CD4-positive, alpha-beta T cell (primary cell): ENCODE data around the gene ZNF784. TPM values are rescaled to one million over a fixed set of nuclear protein-coding genes. Genes with fewer than 3 reads are reported as not detected.

Experiments used
- ATAC-seq: fragments of 200-7000 bp; cut with Tn5 transposase; one replicate; pipeline ENCODE4 v1.10.0; 2022; ENCODE audit warnings: mild to moderate bottlenecking; ENCODE audit not compliant: poor library complexity
- CTCF ChIA-PET: fragments of 350-600 bp; sonication (Branson Sonifier 250); formaldehyde crosslinking; loops from one replicate; lab custom pipeline; 2021; ENCODE audit warnings: antibody characterized with exemption, inconsistent platforms; lab: Charles Lee
- POLR2A ChIA-PET: fragments of 350-600 bp; sonication (Branson Sonifier 250); formaldehyde crosslinking; loops from one replicate; lab custom pipeline; 2021; ENCODE audit warnings: antibody characterized with exemption, inconsistent platforms; lab: Charles Lee
- DNase-seq, 14 experiments: peaks; one replicate each; pipeline ENCODE4 v3.0.0-alpha.2; 2013 to 2020; ENCODE audit warnings: mixed read lengths in 2 of 14
- H3K27ac ChIP-seq, 2 donors: one replicate each; pipeline versions ENCODE4 v1.5.1 to v1.7.0; 2013; ENCODE audit warnings: low read length in 2 of 2, low read depth in 1 of 2, mild to moderate bottlenecking in 1 of 2
- H3K27me3 ChIP-seq, 2 experiments: 1 replicate in 1 of 2; 2 replicates in 1 of 2; pipeline versions ENCODE4 v1.6.1 to v1.7.0; 2013; ENCODE audit warnings: low read length in 2 of 2, control low read depth in 1 of 2, mild to moderate bottlenecking in 1 of 2, moderate library complexity in 1 of 2; ENCODE audit not compliant: insufficient read depth in 2 of 2, control insufficient read depth in 1 of 2
- H3K36me3 ChIP-seq: one replicate; pipeline ENCODE4 v1.6.1; 2013; ENCODE audit warnings: low read length, control low read depth; ENCODE audit not compliant: insufficient read depth
- H3K4me1 ChIP-seq: one replicate; pipeline ENCODE4 v1.6.1; 2013; ENCODE audit warnings: low read length, control low read depth; ENCODE audit not compliant: insufficient read depth
- H3K4me3 ChIP-seq: one replicate; pipeline ENCODE4 v1.5.1; 2013; ENCODE audit warnings: mild to moderate bottlenecking, low read length, moderate library complexity
- H3K9me3 ChIP-seq, 2 experiments: 1 replicate in 1 of 2; 2 replicates in 1 of 2; pipeline versions ENCODE4 v1.6.1 to v1.7.0; 2013; ENCODE audit warnings: low read length in 2 of 2, mild to moderate bottlenecking in 2 of 2, control low read depth in 1 of 2, moderate library complexity in 1 of 2; ENCODE audit not compliant: control insufficient read depth in 1 of 2, insufficient read depth in 1 of 2
- H3K27ac Mint-ChIP-seq: one replicate; pipeline ENCODE4 v1.8.0; 2020; ENCODE audit warnings: mixed read lengths
- H3K27me3 Mint-ChIP-seq: one replicate; pipeline ENCODE4 v1.8.0; 2021; ENCODE audit warnings: mixed read lengths
- H3K36me3 Mint-ChIP-seq: one replicate; pipeline ENCODE4 v1.8.0; 2021; ENCODE audit warnings: low read depth, mixed read lengths
- H3K4me1 Mint-ChIP-seq: one replicate; pipeline ENCODE4 v1.8.0; 2021; ENCODE audit warnings: low read depth, mixed read lengths
- H3K4me3 Mint-ChIP-seq: one replicate; pipeline ENCODE4 v1.8.0; 2020; ENCODE audit warnings: mild to moderate bottlenecking, mixed read lengths
- H3K9me3 Mint-ChIP-seq: one replicate; pipeline ENCODE4 v1.8.0; 2020; ENCODE audit warnings: mixed read lengths
- CTCF ChIP-seq: fragments of 200-600 bp; IDR thresholded peaks from one replicate; pipeline ENCODE4 v1.8.0; 2022; ENCODE audit warnings: antibody characterized with exemption, mild to moderate bottlenecking
- intact Hi-C, 2 experiments: fragments of 100-400 bp; cut with DNase I in 1 of 2; cut with micrococcal nuclease in 1 of 2; formaldehyde crosslinking; loops; one replicate each; pipeline versions ENCODE4 v1.15.1 to v1.9.0; 2023 to 2025; cut with DNase I, micrococcal nuclease
- total RNA-seq, 174 experiments: library from RNA in 2 of 174; stranded (reverse) in 2 of 174; gene quantifications; one replicate each; pipeline ENCODE4 v1.2.3 and lab custom pipeline; 2021 to 2026

ZNF784 gene
- total RNA-seq, 2 experiments from 2014 or later: 11.2 to 11.8 TPM

DNA sequence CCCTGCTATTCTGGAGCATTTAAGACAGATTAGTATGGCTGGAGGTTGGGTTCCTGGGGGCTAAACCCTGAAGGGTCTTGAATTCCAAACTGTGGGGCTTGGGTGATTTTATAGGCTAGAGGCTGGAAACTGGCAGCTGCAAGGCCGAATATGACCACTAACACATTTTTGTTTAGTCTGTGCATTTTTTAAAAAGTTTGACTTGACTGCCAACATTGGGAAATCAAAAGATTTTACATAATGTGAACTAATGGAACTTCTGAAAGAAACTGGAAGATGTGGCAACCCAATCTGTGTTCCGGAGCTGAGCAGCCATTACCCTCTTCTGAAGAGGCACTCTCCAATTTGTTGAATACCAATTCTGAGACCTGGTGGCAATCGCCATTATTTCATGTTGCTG is 5.1 kb downstream of the ZNF784 start:
- DNase-seq (no peak), ATAC-seq (no peak)
- Histone ChIP-seq H3K9me3 (no peaks in the 10 kb centered on the region), H3K4me3 (no peak overlapping the region), H3K36me3 (peaks cover 32% of the 10 kb centered on the region), H3K27me3 (no peaks in the 10 kb centered on the region), H3K27ac (no peak overlapping the region), H3K4me1 (peaks cover 24% of the 10 kb centered on the region)
- Mint-ChIP-seq H3K27me3 (no peaks in the 10 kb centered on the region), H3K9me3 (no peaks in the 10 kb centered on the region), H3K4me3 (no peak overlapping the region), H3K4me1 (peaks cover 30% of the 10 kb centered on the region), H3K27ac (peak overlapping the region; percentile 61), H3K36me3 (peaks cover 34% of the 10 kb centered on the region)
- CTCF ChIA-PET: interaction anchor here (0.8 to 4.8 kb wide), 2 partner anchors 12 to 13 kb away, joined by 3 to 28 read pairs; partner anchors contain the start of gene ZNF865
- no peak for TF ChIP-seq CTCF
- POLR2A ChIA-PET: interaction anchor here (2.6 kb wide), 1 partner anchor 13 kb away, joined by 16 read pairs; the partner anchor contains the start of gene ZNF865
- intact Hi-C loops: no loop called here

DNA sequence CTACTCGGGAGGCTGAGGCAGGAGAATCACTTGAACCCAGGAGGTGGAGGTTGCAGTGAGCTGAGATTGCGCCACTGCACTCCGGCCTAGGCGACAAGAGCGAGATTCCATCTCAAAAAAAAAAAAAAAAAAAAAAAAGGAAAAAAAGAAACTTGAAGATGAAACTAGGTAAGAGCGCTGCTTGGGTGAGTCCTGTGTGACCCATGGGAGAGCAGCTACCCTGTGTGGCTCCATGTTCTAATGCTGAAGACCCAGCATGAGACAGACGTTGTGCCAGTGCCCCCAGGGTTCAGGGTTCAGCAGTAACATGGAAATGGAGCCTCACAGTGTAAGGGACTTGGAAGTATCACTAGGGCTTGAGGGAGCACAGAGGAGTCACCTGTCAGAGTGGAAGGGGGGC is 5.9 kb downstream of the ZNF784 start:
- Mint-ChIP-seq H3K27me3 (no peaks in the 10 kb centered on the region), H3K4me1 (peaks cover 21% of the 10 kb centered on the region), H3K36me3 (peaks cover 25% of the 10 kb centered on the region), H3K27ac (no peak overlapping the region), H3K9me3 (no peaks in the 10 kb centered on the region), H3K4me3 (no peak overlapping the region)
- no peak for TF ChIP-seq CTCF
- intact Hi-C loops: no loop called here
- ChIA-PET POLR2A (interaction anchor here (1.7 to 2.6 kb wide), 2 partner anchors 12 kb away, joined by 5 to 16 read pairs; partner anchors contain the start of gene ZNF865), CTCF (interaction anchor here (0.8 to 4.8 kb wide), 2 partner anchors 12 to 13 kb away, joined by 3 to 28 read pairs; partner anchors contain the start of gene ZNF865)
- no peaks in the 10 kb centered on the region for H3K9me3 ChIP-seq
- no peak for DNase-seq
- H3K27ac ChIP-seq: no peak overlapping the region
- ATAC-seq: no peak
- peaks cover 18% of the 10 kb centered on the region for H3K4me1 ChIP-seq
- no peaks in the 10 kb centered on the region for H3K27me3 ChIP-seq
- H3K4me3 ChIP-seq: no peak overlapping the region
- peaks cover 32% of the 10 kb centered on the region for H3K36me3 ChIP-seq

DNA sequence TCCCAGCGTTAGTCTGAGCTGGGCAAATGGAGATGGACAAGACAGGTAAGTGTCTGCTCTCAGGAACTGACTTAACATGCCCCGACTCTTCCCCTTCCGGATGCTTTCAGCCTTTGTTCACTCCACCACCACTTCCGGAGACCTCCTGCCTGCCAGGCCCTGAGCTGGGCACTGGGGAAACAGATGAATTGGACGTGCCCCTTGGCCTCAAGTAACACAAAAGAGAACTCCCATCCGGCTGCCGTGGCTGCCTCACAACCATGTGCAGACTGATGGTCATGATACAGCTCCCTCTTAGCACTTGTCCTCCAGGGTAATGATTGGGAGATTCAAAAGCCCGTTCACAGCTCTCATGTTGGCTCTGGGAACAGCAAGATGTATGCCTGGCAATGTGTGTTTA is 6.9 kb downstream of the ZNF784 start:
- Mint-ChIP-seq H3K9me3 (no peaks in the 10 kb centered on the region), H3K4me1 (peaks cover 23% of the 10 kb centered on the region), H3K27ac (no peak overlapping the region), H3K4me3 (no peak overlapping the region), H3K27me3 (no peaks in the 10 kb centered on the region), H3K36me3 (peaks cover 31% of the 10 kb centered on the region)
- CTCF ChIA-PET: interaction anchor here (4.8 kb wide), 1 partner anchor 11 kb away, joined by 28 read pairs; the partner anchor contains the start of gene ZNF865
- intact Hi-C loops: no loop called here
- no peak overlapping the region for H3K4me3 ChIP-seq
- H3K36me3 ChIP-seq: peaks cover 30% of the 10 kb centered on the region
- POLR2A ChIA-PET: interaction anchor here (1.7 to 1.8 kb wide), 2 partner anchors 11 to 17 kb away, joined by 5 to 8 read pairs; partner anchors contain the start of gene ZNF524
- no peak for DNase-seq
- no peak overlapping the region for H3K27ac ChIP-seq
- no peak for TF ChIP-seq CTCF
- ATAC-seq: no peak
- no peaks in the 10 kb centered on the region for H3K27me3 ChIP-seq
- peaks cover 16% of the 10 kb centered on the region for H3K4me1 ChIP-seq
- no peaks in the 10 kb centered on the region for H3K9me3 ChIP-seq
